D721Med (cell line): Measurements from ENCODE around the gene ROBO1.

Source experiments
- DNase-seq: peaks from one replicate; pipeline ENCODE4 v3.0.0; 2011; ENCODE audit warnings: low spot score; ENCODE audit not compliant: insufficient read length
- FAIRE-seq: peaks from 2 replicates; lab custom pipeline; 2011; peaks lifted over from hg19 to GRCh38; lab: Jason Lieb, UNC
- CTCF ChIP-seq: IDR thresholded peaks from 2 replicates; pipeline ENCODE4 v1.5.1; 2012; ENCODE audit warnings: mild to moderate bottlenecking, control low read depth; ENCODE audit not compliant: insufficient read depth; ENCODE audit errors: missing control alignments

ROBO1 gene

GRCh38 chr3:78873641-78874040, 894.2 kb downstream of the ROBO1 start:
- FAIRE-seq (no peak), DNase-seq (no peak)
- no peak for TF ChIP-seq CTCF

DNA sequence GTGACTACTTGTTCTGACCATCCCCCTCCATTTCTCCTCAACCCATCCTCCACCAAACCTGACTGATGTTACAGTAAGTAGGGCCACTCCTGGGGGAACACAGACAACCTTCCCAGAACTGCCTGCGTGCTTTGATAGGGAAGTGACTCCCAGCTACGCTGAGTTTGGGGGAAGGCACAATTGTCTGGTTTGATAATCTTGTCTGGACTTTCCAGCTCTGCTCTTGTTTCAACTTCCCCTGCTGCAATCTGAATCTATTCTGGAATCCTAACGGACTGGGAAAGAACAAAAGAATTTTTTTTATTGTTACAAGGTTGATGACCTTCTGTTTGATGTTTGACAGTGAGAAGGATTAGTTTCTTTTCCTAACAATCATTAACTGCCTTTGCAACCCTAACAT, 895.6 kb downstream of the ROBO1 start:
- FAIRE-seq (peak; percentile 64), DNase-seq (no peak)
- no peak for TF ChIP-seq CTCF

- peak; percentile 38 for FAIRE-seq
- no peak for TF ChIP-seq CTCF
Observed at GRCh38 chr3:78871048-78871447, 896.8 kb downstream of the ROBO1 start.

DNA sequence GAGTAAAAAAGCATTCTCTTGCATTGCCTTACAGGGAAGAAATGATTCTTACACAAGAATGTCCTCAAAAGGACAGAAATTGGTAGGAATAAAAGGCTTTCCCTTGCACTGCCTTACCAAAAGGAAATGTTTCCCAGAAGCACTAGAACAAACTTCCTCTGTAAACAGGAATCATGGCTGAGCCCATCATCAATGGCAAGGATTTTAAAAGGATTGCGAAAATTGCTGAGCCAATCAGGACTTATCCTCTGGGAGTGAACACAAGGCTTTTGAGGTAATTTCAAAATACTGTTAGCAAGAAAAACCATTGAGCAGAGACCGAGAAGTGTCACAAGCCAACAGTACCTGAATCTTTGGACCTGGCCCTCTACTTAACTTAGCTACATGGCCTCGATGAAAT, 897.3 kb downstream of the ROBO1 start:
- DNase-seq (no peak), FAIRE-seq (peak; percentile 97)
- TF ChIP-seq CTCF = no peak

More at GRCh38 chr3:78871048-78871447, 896.8 kb downstream of the ROBO1 start:
- no peak for DNase-seq

GRCh38 chr3:78868570-78868969, 899.2 kb downstream of the ROBO1 start:
- peak; percentile 82 for FAIRE-seq
- no peak for TF ChIP-seq CTCF
- DNase-seq = no peak

DNA sequence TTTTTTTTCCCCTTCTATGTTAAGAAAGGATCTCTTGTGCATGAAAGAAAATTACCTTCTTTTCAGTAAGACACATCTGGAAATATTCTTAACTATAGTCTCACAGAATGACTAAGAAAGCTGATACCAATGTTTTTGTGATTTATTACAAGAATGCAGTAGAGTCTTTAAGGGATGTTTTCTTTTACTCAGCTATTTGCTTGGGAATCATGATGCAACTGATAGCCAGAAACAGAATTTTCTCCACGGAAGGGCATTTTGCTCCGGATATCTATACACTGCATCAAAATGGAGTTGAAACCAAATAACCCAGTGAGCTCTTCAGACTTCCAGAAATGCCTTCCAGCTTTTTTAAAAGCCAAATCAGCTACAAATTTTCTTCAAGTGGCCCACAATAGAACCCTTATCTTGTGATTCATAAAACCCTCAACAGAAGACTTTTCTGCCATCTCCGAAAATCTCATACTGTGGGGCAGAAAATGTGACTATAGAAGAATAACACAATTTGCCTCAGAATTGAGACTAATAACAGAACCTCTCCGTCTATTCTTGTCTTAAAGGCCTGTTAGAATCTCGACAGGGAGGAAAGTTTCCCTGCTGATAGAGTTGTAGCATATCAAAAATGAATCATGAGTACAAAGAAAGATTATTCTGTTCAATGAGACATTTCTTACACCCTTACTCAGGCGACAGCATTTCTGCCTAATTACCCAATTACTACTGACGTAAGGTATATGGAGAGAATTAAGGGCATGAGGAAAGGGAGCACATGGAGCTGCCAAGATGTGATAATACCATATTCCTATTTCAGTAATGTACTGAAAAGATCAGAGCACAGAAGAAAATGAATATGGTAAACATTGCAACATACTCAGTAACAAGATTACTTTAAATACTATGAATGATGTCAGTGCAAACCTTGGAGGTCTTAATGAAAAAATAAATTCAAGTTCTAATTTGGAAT, 900.1 kb downstream of the ROBO1 start:
- TF ChIP-seq CTCF = no peak
- DNase-seq (no peak), FAIRE-seq (peak; percentile 91)
